ENCODE data around the gene LRRC58.
"Not testable (repeated sequence)": the region's sequence is repeated elsewhere in the genome, so short reads cannot be mapped to it uniquely, and the experiment has no call there.

LRRC58 gene

DNA sequence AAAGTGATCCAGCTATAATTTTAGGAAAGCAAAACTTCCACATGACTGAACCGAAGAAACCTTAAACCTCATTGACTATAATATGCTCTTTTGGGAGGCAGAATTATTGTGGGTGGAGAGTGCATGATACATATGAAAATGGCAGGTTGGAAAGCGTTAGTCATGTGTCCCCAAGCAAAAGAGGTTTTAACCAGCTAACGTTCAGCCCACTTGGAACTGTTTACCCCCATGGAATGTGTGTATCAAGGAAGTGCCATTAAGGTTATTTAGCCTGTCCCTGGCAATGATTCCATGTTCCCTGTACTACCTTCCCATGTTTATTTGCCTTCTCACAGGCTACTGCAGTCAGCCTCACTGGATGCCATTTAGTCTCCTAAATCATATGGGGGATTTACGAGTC lies 44.1 kb upstream of the LRRC58 start:
- H3K9ac ChIP-seq (ENCODE audit: low read length), result no peak overlapping the region
- no peaks in the 10 kb centered on the region for H3K36me3 ChIP-seq (replicated peaks; ENCODE audit: low read depth, low read length)
- no peaks in the 10 kb centered on the region for H4K20me1 ChIP-seq (ENCODE audit: insufficient read depth, low read length)
- no peak overlapping the region for H3K4me3 ChIP-seq (ENCODE audit: low read length)
- TF ChIP-seq, protein P1, sequence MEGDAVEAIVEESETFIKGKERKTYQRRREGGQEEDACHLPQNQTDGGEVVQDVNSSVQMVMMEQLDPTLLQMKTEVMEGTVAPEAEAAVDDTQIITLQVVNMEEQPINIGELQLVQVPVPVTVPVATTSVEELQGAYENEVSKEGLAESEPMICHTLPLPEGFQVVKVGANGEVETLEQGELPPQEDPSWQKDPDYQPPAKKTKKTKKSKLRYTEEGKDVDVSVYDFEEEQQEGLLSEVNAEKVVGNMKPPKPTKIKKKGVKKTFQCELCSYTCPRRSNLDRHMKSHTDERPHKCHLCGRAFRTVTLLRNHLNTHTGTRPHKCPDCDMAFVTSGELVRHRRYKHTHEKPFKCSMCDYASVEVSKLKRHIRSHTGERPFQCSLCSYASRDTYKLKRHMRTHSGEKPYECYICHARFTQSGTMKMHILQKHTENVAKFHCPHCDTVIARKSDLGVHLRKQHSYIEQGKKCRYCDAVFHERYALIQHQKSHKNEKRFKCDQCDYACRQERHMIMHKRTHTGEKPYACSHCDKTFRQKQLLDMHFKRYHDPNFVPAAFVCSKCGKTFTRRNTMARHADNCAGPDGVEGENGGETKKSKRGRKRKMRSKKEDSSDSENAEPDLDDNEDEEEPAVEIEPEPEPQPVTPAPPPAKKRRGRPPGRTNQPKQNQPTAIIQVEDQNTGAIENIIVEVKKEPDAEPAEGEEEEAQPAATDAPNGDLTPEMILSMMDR (IDR thresholded peaks at IDR 0.05; ENCODE audit: low read depth, low read length), result no peak
- no peak for TF ChIP-seq EZH2phosphoT487 (IDR thresholded peaks at IDR 0.05; ENCODE audit: low read depth)
- H3K4me2 ChIP-seq (ENCODE audit: low read length), result no peak overlapping the region
- no peak overlapping the region for H2AFZ ChIP-seq (ENCODE audit: low read depth, low read length)
- no peaks in the 10 kb centered on the region for H3K79me2 ChIP-seq (ENCODE audit: low read length)
- H3K4me1 ChIP-seq (ENCODE audit: low read length), result peaks cover 7% of the 10 kb centered on the region
- no peaks in the 10 kb centered on the region for H3K9me3 ChIP-seq (ENCODE audit: insufficient read depth, low read length)
- no peak overlapping the region for H3K27ac ChIP-seq (ENCODE audit: low read length)
- H3K27me3 ChIP-seq (ENCODE audit: low read depth, low read length), result peaks cover 11% of the 10 kb centered on the region

DNA sequence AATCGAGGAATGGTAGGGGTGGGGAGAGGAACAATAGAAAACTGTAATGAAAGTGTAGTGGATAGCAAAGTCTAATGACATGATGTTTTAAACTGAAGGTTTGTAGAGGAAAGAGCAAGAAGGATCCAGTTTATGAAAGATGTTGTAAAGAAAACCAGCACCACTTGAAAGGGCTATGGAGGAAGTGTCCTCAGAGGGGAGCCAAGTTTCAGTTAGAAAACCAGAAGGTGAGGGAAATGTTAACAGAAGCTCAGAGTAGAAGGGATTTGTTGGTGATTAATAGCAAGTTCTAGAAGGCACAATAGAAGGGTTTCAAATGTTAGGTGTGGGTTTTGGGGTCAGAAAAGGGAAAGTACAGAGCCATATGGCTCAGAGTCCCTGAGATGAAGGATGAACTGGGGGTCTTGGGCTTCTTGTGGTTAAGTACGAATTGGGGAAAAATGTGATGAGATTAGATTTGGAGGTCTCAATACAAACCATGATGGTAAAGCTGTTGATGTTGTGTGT lies 33.8 kb upstream of the LRRC58 start:
- Histone ChIP-seq H4K20me1 (ENCODE audit: insufficient read depth, low read length) (no peaks in the 10 kb centered on the region), H3K9ac (ENCODE audit: low read length) (no peak overlapping the region), H3K4me3 (ENCODE audit: low read length) (no peak overlapping the region), H3K27ac (ENCODE audit: low read length) (no peak overlapping the region), H3K4me1 (ENCODE audit: low read length) (no peaks in the 10 kb centered on the region), H3K27me3 (ENCODE audit: low read depth, low read length) (peaks cover 6% of the 10 kb centered on the region; the same call in 1 of the 2 replicates), H3K9me3 (ENCODE audit: insufficient read depth, low read length) (no peaks in the 10 kb centered on the region), H2AFZ (ENCODE audit: low read depth, low read length) (no peak overlapping the region), H3K79me2 (ENCODE audit: low read length) (no peaks in the 10 kb centered on the region), H3K36me3 (replicated peaks; ENCODE audit: low read depth, low read length) (no peaks in the 10 kb centered on the region), H3K4me2 (ENCODE audit: low read length) (no peak overlapping the region)
- no peak for TF ChIP-seq EZH2phosphoT487 (IDR thresholded peaks at IDR 0.05; ENCODE audit: low read depth)

- H2AFZ ChIP-seq (ENCODE audit: low read depth, low read length), result no peak overlapping the region
- H3K27me3 ChIP-seq (ENCODE audit: low read depth, low read length), result peaks cover 6% of the 10 kb centered on the region; the same call in 1 of the 2 replicates
- H4K20me1 ChIP-seq (ENCODE audit: insufficient read depth, low read length), result no peaks in the 10 kb centered on the region
- H3K9me3 ChIP-seq (ENCODE audit: insufficient read depth, low read length), result no peaks in the 10 kb centered on the region
- H3K9ac ChIP-seq (ENCODE audit: low read length), result no peak overlapping the region
- TF ChIP-seq, protein P1 (IDR thresholded peaks at IDR 0.05; ENCODE audit: low read depth, low read length), result no peak
- no peak for TF ChIP-seq EZH2phosphoT487 (IDR thresholded peaks at IDR 0.05; ENCODE audit: low read depth)
- H3K4me3 ChIP-seq (ENCODE audit: low read length), result no peak overlapping the region
- no peak overlapping the region for H3K27ac ChIP-seq (ENCODE audit: low read length)
- no peak overlapping the region for H3K4me2 ChIP-seq (ENCODE audit: low read length)
- no peaks in the 10 kb centered on the region for H3K4me1 ChIP-seq (ENCODE audit: low read length)
- no peaks in the 10 kb centered on the region for H3K79me2 ChIP-seq (ENCODE audit: low read length)
- H3K36me3 ChIP-seq (replicated peaks; ENCODE audit: low read depth, low read length), result no peaks in the 10 kb centered on the region
Observed at GRCh38 chr3:120381503-120381902, 32.3 kb upstream of the LRRC58 start.

- not testable (repeated sequence) for H2AFZ ChIP-seq (ENCODE audit: low read depth, low read length); H3K4me1 ChIP-seq (ENCODE audit: low read length); H3K9me3 ChIP-seq (ENCODE audit: insufficient read depth, low read length); H3K27ac ChIP-seq (ENCODE audit: low read length); H3K4me3 ChIP-seq (ENCODE audit: low read length); H3K79me2 ChIP-seq (ENCODE audit: low read length); H3K27me3 ChIP-seq (ENCODE audit: low read depth, low read length); H4K20me1 ChIP-seq (ENCODE audit: insufficient read depth, low read length); H3K9ac ChIP-seq (ENCODE audit: low read length); H3K4me2 ChIP-seq (ENCODE audit: low read length); H3K36me3 ChIP-seq (replicated peaks; ENCODE audit: low read depth, low read length)
Observed at GRCh38 chr3:120377948-120378347, 28.8 kb upstream of the LRRC58 start.

- no peaks in the 10 kb centered on the region for H3K36me3 ChIP-seq (replicated peaks; ENCODE audit: low read depth, low read length)
- H3K27ac ChIP-seq (ENCODE audit: low read length), result no peak overlapping the region
- no peak for TF ChIP-seq EZH2phosphoT487 (IDR thresholded peaks at IDR 0.05; ENCODE audit: low read depth)
- TF ChIP-seq, protein P1 (IDR thresholded peaks at IDR 0.05; ENCODE audit: low read depth, low read length), result no peak
- H3K9me3 ChIP-seq (ENCODE audit: insufficient read depth, low read length), result no peaks in the 10 kb centered on the region
- H3K27me3 ChIP-seq (ENCODE audit: low read depth, low read length), result peaks cover 22% of the 10 kb centered on the region; the same call in 1 of the 2 replicates
- H3K4me1 ChIP-seq (ENCODE audit: low read length), result peaks cover 7% of the 10 kb centered on the region; the same call in 1 of the 2 replicates
- no peaks in the 10 kb centered on the region for H4K20me1 ChIP-seq (ENCODE audit: insufficient read depth, low read length)
- no peak overlapping the region for H3K4me2 ChIP-seq (ENCODE audit: low read length)
- no peak overlapping the region for H3K9ac ChIP-seq (ENCODE audit: low read length)
- H3K4me3 ChIP-seq (ENCODE audit: low read length), result no peak overlapping the region
- no peak overlapping the region for H2AFZ ChIP-seq (ENCODE audit: low read depth, low read length)
- no peaks in the 10 kb centered on the region for H3K79me2 ChIP-seq (ENCODE audit: low read length)
Observed at GRCh38 chr3:120370463-120370862, 21.3 kb upstream of the LRRC58 start.

Measured in OCI-LY3 (cell line).